Ascending aorta (tissue), 2 donors: ENCODE results near the gene FGD2. TPM values are rescaled to one million over a fixed set of nuclear protein-coding genes. Genes with fewer than 3 reads are reported as not detected.

Source experiments
- DNase-seq, 2 donors: peaks; one replicate each; pipeline ENCODE4 v3.0.0-alpha.2; 2019; ENCODE audit warnings: low spot score in 2 of 2
- H3K27ac ChIP-seq, 2 donors: fragments of 200-600 bp; sonication (generic); one replicate each; pipeline ENCODE4 v1.5.1; 2016 to 2017; ENCODE audit warnings: mild to moderate bottlenecking in 1 of 2
- H3K27me3 ChIP-seq: fragments of 200-600 bp; sonication (generic); one replicate; pipeline ENCODE4 v1.5.1; 2017
- H3K36me3 ChIP-seq, 2 donors: fragments of 200-600 bp; sonication (generic); one replicate each; pipeline ENCODE4 v1.5.1; 2016
- H3K4me1 ChIP-seq, 2 donors: fragments of 200-600 bp; sonication (generic); one replicate each; pipeline ENCODE4 v1.5.1; 2016 to 2017; ENCODE audit warnings: mild to moderate bottlenecking in 1 of 2
- H3K4me3 ChIP-seq, 2 donors: fragments of 200-600 bp; sonication (generic); one replicate each; pipeline ENCODE4 v1.5.1; 2016 to 2017; ENCODE audit warnings: mild to moderate bottlenecking in 1 of 2
- H3K9me3 ChIP-seq, 2 donors: fragments of 200-600 bp; sonication (generic); one replicate each; pipeline ENCODE4 v1.5.1; 2016
- intact Hi-C: fragments of 100-400 bp; cut with DNase I; formaldehyde crosslinking; loops from one replicate; pipeline ENCODE4 v1.15.1; 2023
- total RNA-seq: library from RNA; depleted of rRNA; stranded (reverse); fragments of >200 nt; gene quantifications from one replicate; pipeline ENCODE4 v1.1.0, GENCODE V29; 2016
- TF ChIP-seq, protein P1 (sequence below), 3 experiments: fragments of 200-600 bp in 2 of 3; fragments of 450-650 bp in 1 of 3; sonication (generic) in 2 of 3; IDR thresholded peaks; one replicate each; pipeline ENCODE4 v1.5.1; 2016 to 2019; ENCODE audit warnings: antibody characterized with exemption in 3 of 3, mild to moderate bottlenecking in 1 of 3, moderate library complexity in 1 of 3

The FGD2 gene
- total RNA-seq, 1 donor from 2014 or later = 49.4 TPM

DNA sequence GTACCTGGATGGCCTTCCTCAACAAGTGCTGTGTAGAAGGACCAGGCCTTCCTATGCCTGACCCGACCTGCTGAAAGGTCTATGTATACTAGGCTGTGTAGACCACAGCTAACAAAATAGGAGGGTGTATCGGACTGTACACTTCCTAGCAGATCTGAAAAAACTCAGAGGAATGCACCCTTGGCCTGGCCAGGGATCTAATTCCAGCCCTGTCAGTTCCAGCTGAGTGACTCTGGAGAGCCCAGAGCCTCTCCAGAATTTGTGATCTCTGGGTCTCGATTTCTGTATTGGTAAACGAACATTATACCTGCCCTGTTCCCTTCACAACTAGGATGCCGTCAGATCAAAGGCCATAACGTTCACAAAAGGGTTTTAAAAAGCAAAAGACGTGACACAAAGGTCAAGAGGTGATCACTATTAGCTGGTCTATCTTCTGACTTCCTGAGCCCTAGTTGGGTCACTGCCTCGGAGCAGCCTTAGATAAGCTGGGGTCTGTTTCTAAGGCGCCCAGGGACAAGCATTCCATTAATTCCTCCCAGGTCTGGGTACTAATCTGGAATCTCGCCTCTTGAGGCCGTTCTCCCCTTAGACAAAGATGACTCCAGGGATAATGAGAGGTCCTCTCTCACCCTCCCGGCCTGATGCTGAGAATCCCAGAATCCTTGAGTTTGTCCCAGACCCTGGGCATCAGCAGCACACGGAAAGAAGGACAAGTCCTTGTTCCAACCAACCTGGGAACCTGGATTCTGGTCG is 33.4 kb upstream of the FGD2 start:
- Histone ChIP-seq H3K27me3 (no peaks in the 10 kb centered on the region), H3K36me3 (peaks cover 97 to 100% of the 10 kb centered on the region in 2 donors), H3K9me3 (no peaks in the 10 kb centered on the region), H3K4me1 (no peaks in the 10 kb centered on the region), H3K4me3 (no peak overlapping the region), H3K27ac (no peak overlapping the region)
- TF ChIP-seq, protein P1, sequence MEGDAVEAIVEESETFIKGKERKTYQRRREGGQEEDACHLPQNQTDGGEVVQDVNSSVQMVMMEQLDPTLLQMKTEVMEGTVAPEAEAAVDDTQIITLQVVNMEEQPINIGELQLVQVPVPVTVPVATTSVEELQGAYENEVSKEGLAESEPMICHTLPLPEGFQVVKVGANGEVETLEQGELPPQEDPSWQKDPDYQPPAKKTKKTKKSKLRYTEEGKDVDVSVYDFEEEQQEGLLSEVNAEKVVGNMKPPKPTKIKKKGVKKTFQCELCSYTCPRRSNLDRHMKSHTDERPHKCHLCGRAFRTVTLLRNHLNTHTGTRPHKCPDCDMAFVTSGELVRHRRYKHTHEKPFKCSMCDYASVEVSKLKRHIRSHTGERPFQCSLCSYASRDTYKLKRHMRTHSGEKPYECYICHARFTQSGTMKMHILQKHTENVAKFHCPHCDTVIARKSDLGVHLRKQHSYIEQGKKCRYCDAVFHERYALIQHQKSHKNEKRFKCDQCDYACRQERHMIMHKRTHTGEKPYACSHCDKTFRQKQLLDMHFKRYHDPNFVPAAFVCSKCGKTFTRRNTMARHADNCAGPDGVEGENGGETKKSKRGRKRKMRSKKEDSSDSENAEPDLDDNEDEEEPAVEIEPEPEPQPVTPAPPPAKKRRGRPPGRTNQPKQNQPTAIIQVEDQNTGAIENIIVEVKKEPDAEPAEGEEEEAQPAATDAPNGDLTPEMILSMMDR (IDR thresholded peaks at IDR 0.05) = no peak
- intact Hi-C loops = no loop called here
- DNase-seq = no peak

- peaks cover 99 to 100% of the 10 kb centered on the region in 2 donors for H3K36me3 ChIP-seq
- no peak overlapping the region for H3K4me3 ChIP-seq
- TF ChIP-seq, protein P1 (IDR thresholded peaks at IDR 0.05) = no peak
- no peak overlapping the region for H3K27ac ChIP-seq
- intact Hi-C loops = no loop called here
- no peaks in the 10 kb centered on the region for H3K27me3 ChIP-seq
- no peaks in the 10 kb centered on the region for H3K9me3 ChIP-seq
- no peaks in the 10 kb centered on the region for H3K4me1 ChIP-seq
- no peak for DNase-seq
These were observed 32.3 kb upstream of the FGD2 start for GRCh38 chr6:36973190-36973589.

GRCh38 chr6:36973647-36974046 is 31.8 kb upstream of the FGD2 start:
- intact Hi-C loops = no loop called here
- no peak for DNase-seq
- Histone ChIP-seq H3K27me3 (no peaks in the 10 kb centered on the region), H3K4me1 (no peaks in the 10 kb centered on the region), H3K4me3 (no peak overlapping the region), H3K27ac (no peak overlapping the region), H3K9me3 (no peaks in the 10 kb centered on the region), H3K36me3 (peaks cover 94 to 99% of the 10 kb centered on the region in 2 donors)
- TF ChIP-seq, protein P1 (IDR thresholded peaks at IDR 0.05) = no peak

- H3K4me3 ChIP-seq = no peak overlapping the region
- peaks cover 79 to 83% of the 10 kb centered on the region in 2 donors for H3K36me3 ChIP-seq
- no peaks in the 10 kb centered on the region for H3K27me3 ChIP-seq
- peak overlapping the region in 1 of 2 donors; percentile 1 for H3K27ac ChIP-seq
- TF ChIP-seq, protein P1 (IDR thresholded peaks at IDR 0.05) = no peak
- intact Hi-C loops = loop anchor here (5.0 kb wide), 2 partner anchors 42 to 208 kb away; no protein-coding TSS in a partner anchor
- H3K4me1 ChIP-seq = peaks cover 0 to 6% of the 10 kb centered on the region in 2 donors
- H3K9me3 ChIP-seq = no peaks in the 10 kb centered on the region
- DNase-seq = no peak
These were observed 30.0 kb upstream of the FGD2 start for GRCh38 chr6:36975231-36976006.

GRCh38 chr6:36976007-36976264 is 29.5 kb upstream of the FGD2 start:
- peaks cover 74 to 83% of the 10 kb centered on the region in 2 donors for H3K36me3 ChIP-seq
- TF ChIP-seq, protein P1 (IDR thresholded peaks at IDR 0.05) = no peak

More at GRCh38 chr6:36976007-36976264, 29.5 kb upstream of the FGD2 start:
- Histone ChIP-seq H3K27ac (no peak overlapping the region), H3K9me3 (no peaks in the 10 kb centered on the region), H3K4me1 (peaks cover 0 to 7% of the 10 kb centered on the region in 2 donors), H3K27me3 (no peaks in the 10 kb centered on the region), H3K4me3 (no peak overlapping the region)
- DNase-seq = no peak
- intact Hi-C loops = loop anchor here (5.0 kb wide), 2 partner anchors 41 to 209 kb away; no protein-coding TSS in a partner anchor
